ENCODE measurements around the gene SCMH1.

Gene SCMH1

DNA sequence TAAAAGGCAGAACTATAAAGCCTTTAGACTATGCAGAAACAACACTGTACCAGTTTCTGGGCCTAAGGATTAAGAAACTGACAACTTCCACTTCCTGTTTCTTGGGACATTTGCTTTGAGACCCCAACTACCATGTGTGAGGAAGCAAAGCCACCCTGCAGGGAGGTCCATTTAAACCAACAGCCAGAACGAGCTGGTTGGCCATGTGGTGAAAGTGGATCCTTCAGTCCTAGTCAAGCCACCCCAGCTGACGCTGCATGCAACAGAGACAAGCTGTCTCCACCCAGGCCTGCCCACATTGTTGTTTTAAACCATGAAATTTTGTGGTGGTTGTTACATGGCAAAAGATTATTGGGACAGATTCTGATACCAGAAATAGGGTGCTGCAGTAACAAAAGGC, 188.8 kb downstream of the SCMH1 start:
- Histone ChIP-seq H3K9ac (no peak overlapping the region), H3K4me2 (ENCODE audit: low read length) (no peak overlapping the region), H3K27ac (no peak overlapping the region), H3K27me3 (ENCODE audit: control insufficient read depth, insufficient read depth, low read length) (no peaks in the 10 kb centered on the region), H3K9me3 (ENCODE audit: control insufficient read depth, low read length) (no peaks in the 10 kb centered on the region), H3K4me1 (no peaks in the 10 kb centered on the region), H3K4me3 (ENCODE audit: low read depth, low read length) (no peak overlapping the region), H3K36me3 (ENCODE audit: control insufficient read depth, insufficient read depth, low read length) (no peaks in the 10 kb centered on the region), H2AFZ (no peak overlapping the region), H3K79me2 (no peaks in the 10 kb centered on the region)
- TF ChIP-seq, protein P1, sequence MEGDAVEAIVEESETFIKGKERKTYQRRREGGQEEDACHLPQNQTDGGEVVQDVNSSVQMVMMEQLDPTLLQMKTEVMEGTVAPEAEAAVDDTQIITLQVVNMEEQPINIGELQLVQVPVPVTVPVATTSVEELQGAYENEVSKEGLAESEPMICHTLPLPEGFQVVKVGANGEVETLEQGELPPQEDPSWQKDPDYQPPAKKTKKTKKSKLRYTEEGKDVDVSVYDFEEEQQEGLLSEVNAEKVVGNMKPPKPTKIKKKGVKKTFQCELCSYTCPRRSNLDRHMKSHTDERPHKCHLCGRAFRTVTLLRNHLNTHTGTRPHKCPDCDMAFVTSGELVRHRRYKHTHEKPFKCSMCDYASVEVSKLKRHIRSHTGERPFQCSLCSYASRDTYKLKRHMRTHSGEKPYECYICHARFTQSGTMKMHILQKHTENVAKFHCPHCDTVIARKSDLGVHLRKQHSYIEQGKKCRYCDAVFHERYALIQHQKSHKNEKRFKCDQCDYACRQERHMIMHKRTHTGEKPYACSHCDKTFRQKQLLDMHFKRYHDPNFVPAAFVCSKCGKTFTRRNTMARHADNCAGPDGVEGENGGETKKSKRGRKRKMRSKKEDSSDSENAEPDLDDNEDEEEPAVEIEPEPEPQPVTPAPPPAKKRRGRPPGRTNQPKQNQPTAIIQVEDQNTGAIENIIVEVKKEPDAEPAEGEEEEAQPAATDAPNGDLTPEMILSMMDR (IDR thresholded peaks at IDR 0.05): no peak

DNA sequence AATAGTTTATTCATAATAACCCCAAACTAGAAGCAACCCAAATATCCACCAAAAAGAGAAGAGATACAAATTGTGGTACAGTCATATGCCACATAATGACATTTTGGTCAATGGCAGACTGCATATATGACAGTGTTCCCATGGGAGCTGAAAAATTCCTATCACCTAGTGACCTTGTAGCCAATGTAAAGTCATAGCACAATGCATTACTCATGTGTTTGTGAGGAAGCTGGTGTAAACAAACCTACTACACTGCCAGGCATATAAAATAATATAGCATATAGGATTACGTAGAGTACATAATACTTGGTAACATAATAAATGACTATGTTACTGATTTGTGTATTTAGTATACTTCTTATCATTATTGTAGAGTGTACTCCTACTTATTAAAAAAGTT, 191.1 kb downstream of the SCMH1 start:
- Histone ChIP-seq H3K9ac (no peak overlapping the region), H3K9me3 (ENCODE audit: control insufficient read depth, low read length) (no peaks in the 10 kb centered on the region), H3K36me3 (ENCODE audit: control insufficient read depth, insufficient read depth, low read length) (no peaks in the 10 kb centered on the region), H3K4me3 (ENCODE audit: low read depth, low read length) (no peak overlapping the region), H2AFZ (no peak overlapping the region), H3K4me2 (ENCODE audit: low read length) (no peak overlapping the region), H3K4me1 (no peaks in the 10 kb centered on the region), H3K27me3 (ENCODE audit: control insufficient read depth, insufficient read depth, low read length) (no peaks in the 10 kb centered on the region), H3K79me2 (no peaks in the 10 kb centered on the region), H3K27ac (no peak overlapping the region)
- TF ChIP-seq, protein P1 (IDR thresholded peaks at IDR 0.05): no peak

DNA sequence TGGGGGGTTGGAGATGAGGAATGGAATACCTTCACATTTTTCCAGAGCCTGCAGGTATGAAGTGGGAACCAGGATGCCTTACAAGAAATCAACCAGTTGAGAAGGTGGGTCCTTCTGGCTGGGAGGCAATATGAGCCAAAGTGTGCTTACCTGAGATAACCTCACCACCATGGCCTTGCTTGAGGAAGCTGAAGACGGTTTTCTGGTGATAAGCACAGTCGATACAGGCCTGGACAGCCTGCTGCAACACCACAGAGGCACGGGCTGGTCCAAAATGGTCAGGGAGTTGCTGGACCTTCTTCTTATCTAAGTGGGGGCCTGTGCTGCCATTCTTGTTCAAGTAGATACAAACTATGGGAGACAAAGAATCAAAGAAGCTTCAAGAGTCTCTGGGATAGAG, 193.6 kb downstream of the SCMH1 start:
- no peaks in the 10 kb centered on the region for H3K36me3 ChIP-seq (ENCODE audit: control insufficient read depth, insufficient read depth, low read length)

DNA sequence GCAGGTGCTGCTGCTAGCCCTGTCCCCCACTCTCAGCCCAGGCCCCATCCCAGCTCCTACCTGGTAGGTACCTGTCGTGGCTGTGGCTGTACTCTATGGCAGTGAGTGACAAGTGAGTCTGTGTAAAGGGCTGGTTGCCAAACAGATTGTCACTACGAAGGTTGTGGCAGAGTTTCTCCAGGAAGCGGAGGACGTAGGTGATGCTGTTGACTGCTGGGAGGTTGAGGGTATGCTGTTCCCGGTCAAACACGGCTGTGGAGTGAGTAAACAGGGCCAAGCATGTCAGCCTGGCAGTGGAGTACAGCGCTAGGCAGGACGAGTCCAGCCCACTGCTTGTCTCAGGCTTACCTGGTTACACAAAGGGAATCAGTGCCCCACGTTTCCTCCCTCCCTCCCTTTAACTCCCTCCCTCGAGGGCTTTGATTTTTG, 195.7 kb downstream of the SCMH1 start:
- Histone ChIP-seq H3K27ac (no peak overlapping the region), H3K4me2 (ENCODE audit: low read length) (no peak overlapping the region), H3K36me3 (ENCODE audit: control insufficient read depth, insufficient read depth, low read length) (no peaks in the 10 kb centered on the region), H3K4me3 (ENCODE audit: low read depth, low read length) (no peak overlapping the region), H3K9me3 (ENCODE audit: control insufficient read depth, low read length) (no peaks in the 10 kb centered on the region), H3K4me1 (peaks cover 7% of the 10 kb centered on the region), H3K79me2 (no peaks in the 10 kb centered on the region), H3K9ac (no peak overlapping the region), H2AFZ (no peak overlapping the region), H3K27me3 (ENCODE audit: control insufficient read depth, insufficient read depth, low read length) (no peaks in the 10 kb centered on the region)
- TF ChIP-seq, protein P1 (IDR thresholded peaks at IDR 0.05): no peak

More for the DNA sequence above, 193.6 kb downstream of the SCMH1 start:
- TF ChIP-seq, protein P1 (IDR thresholded peaks at IDR 0.05): no peak
- no peak overlapping the region for H3K4me3 ChIP-seq (ENCODE audit: low read depth, low read length)
- H3K9me3 ChIP-seq (ENCODE audit: control insufficient read depth, low read length): no peaks in the 10 kb centered on the region
- no peaks in the 10 kb centered on the region for H3K27me3 ChIP-seq (ENCODE audit: control insufficient read depth, insufficient read depth, low read length)
- no peak overlapping the region for H3K27ac ChIP-seq
- H3K9ac ChIP-seq: no peak overlapping the region
- H2AFZ ChIP-seq: no peak overlapping the region
- H3K4me2 ChIP-seq (ENCODE audit: low read length): no peak overlapping the region
- peaks cover 7% of the 10 kb centered on the region for H3K4me1 ChIP-seq
- H3K79me2 ChIP-seq: no peaks in the 10 kb centered on the region

DNA sequence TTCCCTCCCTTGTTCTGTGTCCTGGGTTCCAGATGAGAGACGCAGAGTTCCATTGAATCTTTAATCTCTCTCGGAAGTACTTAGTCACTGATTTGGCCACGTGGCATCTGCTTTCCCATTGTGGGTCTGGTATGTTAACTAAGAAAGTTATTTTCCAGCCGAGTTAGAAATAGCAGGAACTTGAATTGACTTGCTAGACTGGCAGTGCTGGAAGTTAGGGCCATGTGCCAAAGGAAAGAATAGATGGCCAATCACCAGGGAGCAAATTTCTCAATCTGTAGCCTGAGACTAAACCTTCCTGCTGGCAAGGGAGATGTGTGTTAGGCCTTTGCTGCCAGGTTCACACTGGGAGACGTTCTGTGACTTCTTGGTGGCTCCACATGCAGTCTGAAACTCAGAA, 196.4 kb downstream of the SCMH1 start:
- Histone ChIP-seq H3K36me3 (ENCODE audit: control insufficient read depth, insufficient read depth, low read length) (no peaks in the 10 kb centered on the region), H3K4me3 (ENCODE audit: low read depth, low read length) (no peak overlapping the region), H3K9ac (no peak overlapping the region), H3K4me1 (peaks cover 7% of the 10 kb centered on the region), H3K4me2 (ENCODE audit: low read length) (no peak overlapping the region), H3K9me3 (ENCODE audit: control insufficient read depth, low read length) (no peaks in the 10 kb centered on the region), H3K27me3 (ENCODE audit: control insufficient read depth, insufficient read depth, low read length) (no peaks in the 10 kb centered on the region), H2AFZ (no peak overlapping the region), H3K27ac (no peak overlapping the region), H3K79me2 (no peaks in the 10 kb centered on the region)
- TF ChIP-seq, protein P1 (IDR thresholded peaks at IDR 0.05): no peak
